NCI-H2107 treated with DMSO at 0.1 percent for 48 hours (cell line): Measurements from ENCODE around the gene SMG5.

Experiments
- DNase-seq: peaks from one replicate; lab custom pipeline; 2025; ENCODE audit not compliant: unreplicated experiment; lab: John Stamatoyannopoulos, UW

SMG5 gene

GRCh38 chr1:156281281-156281680, 1.3 kb downstream of the SMG5 start:
- DNase-seq = no peak

- no peak for DNase-seq
These were observed 2.8 kb downstream of the SMG5 start for GRCh38 chr1:156279837-156280236.

- DNase-seq = no peak
These were observed 5.7 kb downstream of the SMG5 start for GRCh38 chr1:156276966-156277381.

GRCh38 chr1:156276532-156276931, 6.1 kb downstream of the SMG5 start:
- no peak for DNase-seq

- no peak for DNase-seq
These were observed 12.3 kb downstream of the SMG5 start for GRCh38 chr1:156270314-156270713.

GRCh38 chr1:156268336-156268735, 14.3 kb downstream of the SMG5 start:
- no peak for DNase-seq

GRCh38 chr1:156266051-156266450, 16.6 kb downstream of the SMG5 start:
- DNase-seq = no peak

GRCh38 chr1:156263288-156263655, 19.4 kb downstream of the SMG5 start:
- DNase-seq = no peak

- DNase-seq = no peak
These were observed 20.0 kb downstream of the SMG5 start for GRCh38 chr1:156262461-156263287.

GRCh38 chr1:156260896-156261295, 21.7 kb downstream of the SMG5 start:
- DNase-seq = no peak

- no peak for DNase-seq
These were observed 22.8 kb downstream of the SMG5 start for GRCh38 chr1:156259805-156260204.

- DNase-seq = no peak
These were observed 23.8 kb downstream of the SMG5 start for GRCh38 chr1:156258859-156259258.

- DNase-seq = no peak
These were observed 24.9 kb downstream of the SMG5 start for GRCh38 chr1:156257711-156258110.

- DNase-seq = no peak
These were observed 29.0 kb downstream of the SMG5 start for GRCh38 chr1:156253634-156254033.

GRCh38 chr1:156251527-156251926, 31.1 kb downstream of the SMG5 start:
- DNase-seq = no peak

- no peak for DNase-seq
These were observed 33.0 kb downstream of the SMG5 start for GRCh38 chr1:156249593-156249992.

- DNase-seq = no peak
These were observed 34.3 kb downstream of the SMG5 start for GRCh38 chr1:156248323-156248683.

GRCh38 chr1:156247460-156248322, 34.9 kb downstream of the SMG5 start, which contains the start of gene PAQR6:
PAQR6 (minus strand) TSS chr1:156248056; CDS start chr1:156246731, 1,325 bp downstream.
- no peak for DNase-seq

- DNase-seq = no peak
These were observed 35.7 kb downstream of the SMG5 start for GRCh38 chr1:156246781-156247459.

- no peak for DNase-seq
These were observed 36.3 kb downstream of the SMG5 start for GRCh38 chr1:156246241-156246780.
